ENCODE measurements around the gene MT4.
"Not testable (repeated sequence)": the region's sequence is repeated elsewhere in the genome, so short reads cannot be mapped to it uniquely, and the experiment has no call there.

MT4 gene

DNA sequence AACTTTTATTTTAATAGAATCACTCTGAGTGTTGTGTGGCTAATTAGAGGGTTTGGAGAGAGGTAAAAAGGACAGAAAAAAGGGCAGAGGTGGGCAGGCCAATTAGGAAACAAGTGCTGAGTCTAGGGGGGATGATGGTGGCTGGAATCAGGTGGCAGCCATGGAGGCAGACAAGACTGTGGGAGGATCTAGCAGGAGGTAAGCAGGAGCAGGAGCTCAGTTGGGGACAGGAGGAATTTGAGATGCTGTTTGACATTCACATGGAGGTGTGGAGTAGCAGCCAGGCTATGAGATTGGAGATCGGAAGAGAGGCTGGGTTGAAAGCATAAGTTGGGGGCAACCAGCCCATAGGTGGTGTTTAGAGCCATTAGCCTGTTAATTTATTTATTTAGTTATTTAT lies 3.7 kb upstream of the MT4 start:
- no peaks in the 10 kb centered on the region for H3K27me3 ChIP-seq (ENCODE audit: control insufficient read depth, insufficient read depth, low read length)
- H3K36me3 ChIP-seq (ENCODE audit: control insufficient read depth, low read depth, low read length): no peaks in the 10 kb centered on the region
- H3K9me3 ChIP-seq (ENCODE audit: control insufficient read depth, low read depth, low read length): no peaks in the 10 kb centered on the region
- H3K4me1 ChIP-seq (ENCODE audit: control insufficient read depth, low read depth, low read length): no peaks in the 10 kb centered on the region
- no peak overlapping the region for H3K9ac ChIP-seq (ENCODE audit: low read length)
- no peak overlapping the region for H3K4me3 ChIP-seq (ENCODE audit: low read length)
- no peak overlapping the region for H3K27ac ChIP-seq (ENCODE audit: low read length)

- H3K4me1 ChIP-seq (ENCODE audit: control insufficient read depth, low read depth, low read length): no peaks in the 10 kb centered on the region
- no peaks in the 10 kb centered on the region for H3K36me3 ChIP-seq (ENCODE audit: control insufficient read depth, low read depth, low read length)
- H3K9me3 ChIP-seq (ENCODE audit: control insufficient read depth, low read depth, low read length): no peaks in the 10 kb centered on the region
- H3K4me3 ChIP-seq (ENCODE audit: low read length): no peak overlapping the region
- H3K27ac ChIP-seq (ENCODE audit: low read length): no peak overlapping the region
- H3K27me3 ChIP-seq (ENCODE audit: control insufficient read depth, insufficient read depth, low read length): no peaks in the 10 kb centered on the region
- no peak overlapping the region for H3K9ac ChIP-seq (ENCODE audit: low read length)
Observed at GRCh38 chr16:56569971-56570370, 5.1 kb downstream of the MT4 start.

GRCh38 chr16:56571525-56571924 lies 6.7 kb downstream of the MT4 start:
- Histone ChIP-seq H3K4me3 (ENCODE audit: low read length) (no peak overlapping the region), H3K36me3 (ENCODE audit: control insufficient read depth, low read depth, low read length) (no peaks in the 10 kb centered on the region), H3K27ac (ENCODE audit: low read length) (no peak overlapping the region)

DNA sequence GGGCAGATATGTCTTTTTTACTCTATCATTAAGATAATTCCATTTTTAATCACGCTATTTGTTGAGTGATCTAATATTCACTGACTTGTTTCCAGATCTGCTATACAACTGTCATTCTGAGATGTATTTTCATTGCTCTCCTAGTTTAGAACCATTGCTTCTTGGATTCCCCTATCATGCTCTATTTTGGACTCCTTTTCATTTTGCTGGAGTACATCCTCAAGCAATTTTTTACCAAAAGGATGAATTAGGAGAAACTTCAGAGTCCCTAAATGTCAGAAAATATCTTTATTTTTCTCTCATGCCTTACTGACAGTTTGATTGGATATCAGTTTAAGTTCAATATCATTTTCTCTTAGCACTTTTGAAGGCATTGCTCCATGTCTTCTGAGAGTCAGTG lies 9.8 kb downstream of the MT4 start:
- H3K4me3 ChIP-seq (ENCODE audit: low read length): no peak overlapping the region
- no peaks in the 10 kb centered on the region for H3K9me3 ChIP-seq (ENCODE audit: control insufficient read depth, low read depth, low read length)
- no peaks in the 10 kb centered on the region for H3K36me3 ChIP-seq (ENCODE audit: control insufficient read depth, low read depth, low read length)
- no peaks in the 10 kb centered on the region for H3K27me3 ChIP-seq (ENCODE audit: control insufficient read depth, insufficient read depth, low read length)
- H3K4me1 ChIP-seq (ENCODE audit: control insufficient read depth, low read depth, low read length): no peaks in the 10 kb centered on the region
- no peak overlapping the region for H3K27ac ChIP-seq (ENCODE audit: low read length)
- no peak overlapping the region for H3K9ac ChIP-seq (ENCODE audit: low read length)

More at GRCh38 chr16:56571525-56571924, 6.7 kb downstream of the MT4 start:
- no peaks in the 10 kb centered on the region for H3K9me3 ChIP-seq (ENCODE audit: control insufficient read depth, low read depth, low read length)
- H3K27me3 ChIP-seq (ENCODE audit: control insufficient read depth, insufficient read depth, low read length): no peaks in the 10 kb centered on the region
- H3K4me1 ChIP-seq (ENCODE audit: control insufficient read depth, low read depth, low read length): no peaks in the 10 kb centered on the region
- H3K9ac ChIP-seq (ENCODE audit: low read length): no peak overlapping the region

DNA sequence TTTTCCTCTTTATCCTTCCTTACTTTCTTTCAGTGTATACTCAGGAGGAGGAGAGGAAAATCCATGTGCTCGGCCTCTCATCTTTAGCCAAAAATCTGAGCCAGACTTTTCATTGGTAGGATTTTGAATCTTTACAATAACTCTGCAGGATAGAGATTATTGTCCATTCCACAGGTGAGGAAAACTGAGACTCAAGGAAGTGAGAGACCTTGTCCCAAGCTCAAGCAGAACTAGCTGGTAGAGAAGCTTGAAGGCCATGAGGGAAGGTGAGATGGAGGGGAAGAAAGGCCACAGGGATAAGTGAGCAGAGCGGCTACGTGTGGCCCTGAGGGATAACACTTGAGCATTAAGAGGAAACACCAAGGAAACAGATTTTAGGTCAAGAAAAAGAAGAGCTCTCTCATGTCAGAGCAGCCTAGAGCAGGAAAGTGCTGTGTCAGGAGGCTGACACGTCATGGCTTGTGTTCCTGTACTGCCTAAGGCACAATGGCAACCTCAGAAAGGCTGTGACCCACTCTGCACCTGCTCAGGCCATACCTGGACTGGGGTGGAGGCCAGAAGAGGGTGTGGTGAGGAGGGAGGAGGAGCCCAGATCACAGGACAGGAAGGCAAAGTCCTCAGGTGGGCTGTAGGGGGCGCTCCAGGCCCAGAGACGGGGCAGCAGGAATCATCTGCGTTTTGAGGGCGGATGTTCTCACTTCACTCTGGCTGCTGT lies 11.9 kb downstream of the MT4 start:
- Histone ChIP-seq H3K9ac (ENCODE audit: low read length) (no peak overlapping the region), H3K4me3 (ENCODE audit: low read length) (no peak overlapping the region), H3K27ac (ENCODE audit: low read length) (no peak overlapping the region), H3K36me3 (ENCODE audit: control insufficient read depth, low read depth, low read length) (no peaks in the 10 kb centered on the region), H3K27me3 (ENCODE audit: control insufficient read depth, insufficient read depth, low read length) (no peaks in the 10 kb centered on the region), H3K4me1 (ENCODE audit: control insufficient read depth, low read depth, low read length) (no peaks in the 10 kb centered on the region), H3K9me3 (ENCODE audit: control insufficient read depth, low read depth, low read length) (no peaks in the 10 kb centered on the region)

DNA sequence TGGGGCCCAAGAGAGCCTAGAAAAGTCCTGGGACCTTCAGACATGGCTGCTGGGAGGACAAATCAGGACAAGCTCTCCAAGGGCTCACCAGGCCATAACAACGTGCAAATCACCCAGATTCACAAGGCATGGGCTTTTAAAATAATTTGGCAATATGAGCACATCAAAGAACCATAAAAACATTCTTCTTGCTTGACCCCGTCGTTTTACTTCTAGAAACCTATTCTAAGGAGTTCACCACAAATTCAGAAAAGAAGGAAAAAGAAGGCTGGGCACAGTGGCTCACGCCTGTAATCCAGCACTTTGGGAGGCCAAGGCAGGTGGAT lies 12.4 kb downstream of the MT4 start:
- no peaks in the 10 kb centered on the region for H3K9me3 ChIP-seq (ENCODE audit: control insufficient read depth, low read depth, low read length)
- H3K27ac ChIP-seq (ENCODE audit: low read length): no peak overlapping the region
- no peak overlapping the region for H3K4me3 ChIP-seq (ENCODE audit: low read length)

DNA sequence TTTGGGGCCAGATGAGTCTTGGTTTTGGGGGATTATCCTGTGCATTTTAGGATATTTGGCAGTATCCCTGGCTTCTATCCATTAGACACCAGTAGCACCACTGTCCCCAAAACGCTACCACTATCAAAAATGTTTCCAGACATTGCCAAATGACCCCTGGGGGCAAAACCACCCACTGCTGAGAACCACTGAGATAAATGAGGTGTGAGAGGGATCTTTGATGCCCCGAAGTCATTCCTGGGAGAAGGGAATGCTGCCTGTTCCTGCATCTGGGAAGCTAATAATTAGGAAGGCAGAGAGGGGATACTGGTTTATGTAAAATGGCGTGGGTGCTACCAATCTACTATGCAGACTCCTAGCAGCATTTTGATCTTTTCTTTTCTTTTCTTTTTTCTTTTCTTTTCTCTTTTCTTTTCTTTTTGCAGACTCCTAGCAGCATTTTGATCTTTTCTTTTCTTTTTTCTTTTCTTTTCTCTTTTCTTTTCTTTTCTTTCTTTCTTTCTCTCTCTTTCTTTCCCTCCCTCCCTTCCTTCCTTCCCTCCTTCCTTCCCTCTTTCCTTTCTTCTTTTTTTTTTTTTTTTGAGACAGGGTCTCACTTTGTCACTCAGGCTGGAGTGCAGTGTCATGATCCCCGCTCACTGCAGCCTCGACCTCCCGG lies 15.6 kb downstream of the MT4 start:
- Histone ChIP-seq H3K36me3 (ENCODE audit: control insufficient read depth, low read depth, low read length) (no peaks in the 10 kb centered on the region), H3K27ac (ENCODE audit: low read length) (no peak overlapping the region), H3K27me3 (ENCODE audit: control insufficient read depth, insufficient read depth, low read length) (no peaks in the 10 kb centered on the region), H3K9me3 (ENCODE audit: control insufficient read depth, low read depth, low read length) (no peaks in the 10 kb centered on the region), H3K4me3 (ENCODE audit: low read length) (no peak overlapping the region), H3K4me1 (ENCODE audit: control insufficient read depth, low read depth, low read length) (no peaks in the 10 kb centered on the region), H3K9ac (ENCODE audit: low read length) (no peak overlapping the region)

More for the DNA sequence above, 12.4 kb downstream of the MT4 start:
- no peak overlapping the region for H3K9ac ChIP-seq (ENCODE audit: low read length)
- H3K27me3 ChIP-seq (ENCODE audit: control insufficient read depth, insufficient read depth, low read length): no peaks in the 10 kb centered on the region
- H3K4me1 ChIP-seq (ENCODE audit: control insufficient read depth, low read depth, low read length): no peaks in the 10 kb centered on the region
- no peaks in the 10 kb centered on the region for H3K36me3 ChIP-seq (ENCODE audit: control insufficient read depth, low read depth, low read length)

DNA sequence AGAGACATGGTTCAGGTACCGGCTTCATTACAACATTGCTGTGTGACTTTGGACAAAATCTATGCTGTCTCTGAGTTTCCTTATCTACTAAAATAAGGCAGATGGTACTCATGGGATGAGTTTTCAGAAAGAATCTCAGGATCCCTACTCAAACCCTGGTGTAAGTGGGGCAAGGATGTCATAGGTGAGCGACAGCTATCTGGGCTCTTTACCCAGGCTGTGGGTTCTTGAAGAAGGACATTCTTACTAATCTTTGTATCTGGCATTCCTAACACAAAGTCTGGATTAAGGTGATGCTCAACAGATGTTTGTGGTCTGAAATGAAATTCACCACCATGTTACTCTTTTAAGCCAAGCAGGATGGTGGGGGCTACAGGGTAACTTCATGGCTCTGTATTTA lies 18.0 kb downstream of the MT4 start:
- H3K9me3 ChIP-seq (ENCODE audit: control insufficient read depth, low read depth, low read length); H3K9ac ChIP-seq (ENCODE audit: low read length); H3K36me3 ChIP-seq (ENCODE audit: control insufficient read depth, low read depth, low read length); H3K4me1 ChIP-seq (ENCODE audit: control insufficient read depth, low read depth, low read length); H3K4me3 ChIP-seq (ENCODE audit: low read length); H3K27ac ChIP-seq (ENCODE audit: low read length): not testable (repeated sequence)
- peaks cover 12% of the 10 kb centered on the region for H3K27me3 ChIP-seq (ENCODE audit: control insufficient read depth, insufficient read depth, low read length)

DNA sequence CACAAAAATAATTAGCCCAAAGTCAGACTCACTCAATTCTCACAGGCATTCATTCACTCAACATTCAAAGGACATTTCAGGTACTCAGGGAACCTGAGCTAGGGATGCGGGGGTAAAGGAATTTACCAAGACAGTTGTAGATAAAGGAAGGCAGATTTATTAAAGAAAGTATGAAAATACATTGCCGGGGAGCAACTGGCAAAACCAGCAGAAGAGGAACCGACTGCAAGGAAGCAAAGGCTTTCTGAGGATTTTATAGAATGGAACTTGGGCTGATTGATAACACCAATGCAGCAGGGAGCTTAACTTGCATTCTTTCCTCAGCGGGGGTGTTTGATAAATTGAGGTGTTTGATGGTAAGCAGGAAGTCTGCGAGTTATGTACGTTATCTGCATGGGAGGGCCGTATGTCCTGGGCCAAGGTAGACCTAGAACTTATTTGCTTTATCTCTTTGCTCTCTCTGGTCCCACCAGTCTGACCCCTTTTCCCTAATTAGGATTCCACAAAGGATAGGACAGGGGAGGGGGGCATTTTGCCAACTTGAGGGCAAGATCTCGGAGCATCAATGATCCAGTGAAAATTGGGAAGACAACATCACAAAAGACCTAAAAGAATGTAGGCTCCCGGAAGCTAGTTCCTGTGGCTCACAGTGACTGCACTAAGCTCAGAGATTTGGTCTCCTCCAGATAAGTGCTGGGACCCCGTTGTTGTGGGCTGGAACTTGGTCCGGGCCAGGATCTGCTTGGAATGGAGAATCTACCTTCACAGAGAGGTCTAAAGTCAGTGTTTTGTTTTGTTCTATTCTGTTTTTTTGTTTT lies 18.7 kb downstream of the MT4 start:
- H3K4me1 ChIP-seq (ENCODE audit: control insufficient read depth, low read depth, low read length): no peaks in the 10 kb centered on the region
- peaks cover 19% of the 10 kb centered on the region for H3K27me3 ChIP-seq (ENCODE audit: control insufficient read depth, insufficient read depth, low read length)
- no peak overlapping the region for H3K4me3 ChIP-seq (ENCODE audit: low read length)
- H3K36me3 ChIP-seq (ENCODE audit: control insufficient read depth, low read depth, low read length): no peaks in the 10 kb centered on the region
- no peaks in the 10 kb centered on the region for H3K9me3 ChIP-seq (ENCODE audit: control insufficient read depth, low read depth, low read length)
- H3K9ac ChIP-seq (ENCODE audit: low read length): no peak overlapping the region
- H3K27ac ChIP-seq (ENCODE audit: low read length): no peak overlapping the region

GRCh38 chr16:56584276-56584675 lies 19.4 kb downstream of the MT4 start:
- H3K4me1 ChIP-seq (ENCODE audit: control insufficient read depth, low read depth, low read length): no peaks in the 10 kb centered on the region
- H3K27me3 ChIP-seq (ENCODE audit: control insufficient read depth, insufficient read depth, low read length): peaks cover 26% of the 10 kb centered on the region
- no peaks in the 10 kb centered on the region for H3K36me3 ChIP-seq (ENCODE audit: control insufficient read depth, low read depth, low read length)
- H3K9me3 ChIP-seq (ENCODE audit: control insufficient read depth, low read depth, low read length): no peaks in the 10 kb centered on the region
- H3K4me3 ChIP-seq (ENCODE audit: low read length): no peak overlapping the region
- H3K9ac ChIP-seq (ENCODE audit: low read length): no peak overlapping the region
- H3K27ac ChIP-seq (ENCODE audit: low read length): no peak overlapping the region

DNA sequence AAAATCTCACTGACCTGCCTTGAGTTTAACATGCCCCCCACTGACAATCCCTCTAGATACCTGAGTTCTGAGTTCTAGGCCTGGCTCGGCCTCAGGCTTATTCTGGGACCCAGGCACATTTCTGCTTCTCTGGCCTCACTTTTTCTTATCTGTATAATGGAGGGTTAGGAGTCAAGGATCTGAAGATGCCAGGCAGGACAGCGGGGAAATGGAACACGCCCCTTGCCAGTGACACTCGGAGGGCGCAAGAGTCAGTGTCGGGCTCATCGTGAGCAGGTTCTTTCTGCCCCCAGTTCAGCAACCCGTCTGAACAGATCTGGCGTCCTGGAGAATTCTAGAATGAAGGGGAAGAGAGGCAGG lies 23.9 kb downstream of the MT4 start:
- H3K36me3 ChIP-seq (ENCODE audit: control insufficient read depth, low read depth, low read length): no peaks in the 10 kb centered on the region
- peak overlapping the region; percentile 61 for H3K4me3 ChIP-seq (ENCODE audit: low read length)
- H3K27ac ChIP-seq (ENCODE audit: low read length): no peak overlapping the region
- no peaks in the 10 kb centered on the region for H3K9me3 ChIP-seq (ENCODE audit: control insufficient read depth, low read depth, low read length)
- no peaks in the 10 kb centered on the region for H3K4me1 ChIP-seq (ENCODE audit: control insufficient read depth, low read depth, low read length)
- H3K9ac ChIP-seq (ENCODE audit: low read length): no peak overlapping the region
- H3K27me3 ChIP-seq (ENCODE audit: control insufficient read depth, insufficient read depth, low read length): peaks cover 51% of the 10 kb centered on the region

All from iPS-18a (cell line).